Measurements from ENCODE around the gene AGRN. TPM values are rescaled to one million over a fixed set of nuclear protein-coding genes. Genes with fewer than 3 reads are reported as not detected.

Gene AGRN
- polyA plus RNA-seq, 3 donors = 178 to 219 (median 182) TPM

- no peak for DNase-seq (ENCODE audit: low read depth in 3 of 3, low spot score in 2 of 3)
These were observed 14.0 kb downstream of the AGRN start for GRCh38 chr1:1033731-1034438.

DNA sequence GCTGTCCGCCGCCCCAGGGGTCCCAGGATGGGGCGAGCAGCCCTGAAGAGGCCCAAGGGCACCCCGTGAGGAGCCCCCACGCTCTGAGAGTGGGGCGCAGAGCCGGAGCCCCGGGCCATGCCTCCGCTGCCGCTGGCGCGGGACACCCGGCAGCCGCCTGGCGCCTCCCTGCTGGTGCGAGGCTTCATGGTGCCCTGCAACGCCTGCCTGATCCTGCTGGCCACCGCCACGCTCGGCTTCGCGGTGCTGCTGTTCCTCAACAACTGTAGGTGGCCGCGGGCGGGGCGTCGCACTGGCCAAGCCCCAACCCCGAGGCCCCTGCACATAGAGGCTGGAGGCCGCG is 14.5 kb downstream of the AGRN start:
- DNase-seq (ENCODE audit: low read depth in 3 of 3, low spot score in 2 of 3) = no peak

DNA sequence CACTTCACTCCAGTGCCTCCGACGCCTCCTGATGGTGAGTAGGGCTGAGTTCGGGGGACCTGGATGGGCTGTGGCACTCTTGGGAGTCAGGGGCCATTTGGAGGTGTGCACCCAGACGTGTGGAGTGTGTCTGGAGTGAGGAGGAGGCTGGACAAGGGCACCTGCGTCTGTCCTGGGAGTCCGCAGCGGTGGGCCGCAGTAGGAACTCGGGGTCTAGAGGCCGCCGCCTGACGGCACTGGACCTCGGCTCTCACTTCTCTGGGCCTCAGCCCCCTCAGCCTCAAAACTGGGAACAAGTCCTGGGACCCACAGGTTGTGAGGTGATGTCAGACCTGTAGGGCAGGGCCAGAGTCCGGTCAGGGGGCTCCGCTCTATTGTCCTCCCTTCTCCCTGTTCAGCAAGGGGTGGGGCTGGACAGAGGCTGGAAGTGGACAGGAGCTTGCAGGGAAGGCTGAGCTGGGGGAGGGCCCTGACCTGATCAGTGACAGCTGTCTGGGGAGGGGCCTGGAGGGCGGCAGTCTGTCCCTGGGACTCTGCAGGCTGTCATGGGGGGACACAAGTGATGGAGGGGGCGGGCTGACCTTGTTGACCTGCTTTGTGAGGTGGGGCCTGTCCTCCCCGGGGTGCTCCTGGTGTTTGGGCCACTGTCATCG is 15.5 kb downstream of the AGRN start:
- DNase-seq (ENCODE audit: low read depth in 3 of 3, low spot score in 2 of 3) = no peak

GRCh38 chr1:1037366-1038327 is 17.7 kb downstream of the AGRN start:
- DNase-seq (ENCODE audit: low read depth in 3 of 3, low spot score in 2 of 3) = no peak

- DNase-seq (ENCODE audit: low read depth in 3 of 3, low spot score in 2 of 3) = no peak
These were observed 18.8 kb downstream of the AGRN start for GRCh38 chr1:1038694-1039093.

DNA sequence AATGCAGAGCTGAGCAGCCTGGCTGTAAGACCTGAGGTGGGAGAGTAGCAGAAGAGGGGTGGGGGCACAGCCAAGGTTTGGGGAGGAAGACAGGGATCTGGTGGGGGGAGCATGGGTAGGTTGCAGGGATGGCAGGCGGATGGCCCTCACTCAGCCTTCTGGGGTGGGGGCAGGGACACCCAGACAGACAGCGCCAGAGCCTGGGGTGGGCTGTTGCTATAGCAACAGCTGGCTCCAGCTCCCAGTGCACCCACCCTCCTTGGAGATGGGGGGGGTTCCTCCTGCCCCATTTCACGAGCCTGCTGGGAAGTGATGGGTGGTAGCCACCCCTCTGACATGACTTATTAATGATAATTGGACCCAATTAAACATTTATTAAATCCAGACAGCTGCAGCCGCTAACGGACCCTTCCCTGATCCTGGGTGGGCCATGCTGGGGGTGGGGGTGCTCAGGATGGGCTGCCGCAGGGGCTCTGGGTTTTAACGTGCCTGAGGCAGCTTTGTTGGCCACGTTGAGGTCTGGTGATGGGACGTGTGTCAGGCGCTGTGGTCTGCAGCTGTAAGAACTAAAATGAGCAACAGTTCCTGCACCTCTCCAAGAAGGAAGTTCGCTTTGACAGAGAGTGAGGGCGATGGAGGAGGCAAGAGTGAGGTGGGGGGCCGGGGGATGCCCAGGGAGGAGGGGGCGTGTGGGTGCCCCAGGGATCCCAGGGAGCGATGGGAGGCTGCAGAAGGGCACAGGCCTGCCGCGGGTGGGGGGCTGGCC is 19.4 kb downstream of the AGRN start:
- no peak for DNase-seq (ENCODE audit: low read depth in 3 of 3, low spot score in 2 of 3)

GRCh38 chr1:1040004-1040991 is 20.4 kb downstream of the AGRN start:
- DNase-seq (ENCODE audit: low read depth in 3 of 3, low spot score in 2 of 3) = no peak

GRCh38 chr1:1041092-1041523 is 21.2 kb downstream of the AGRN start:
- no peak for DNase-seq (ENCODE audit: low read depth in 3 of 3, low spot score in 2 of 3)

- no peak for DNase-seq (ENCODE audit: low read depth in 3 of 3, low spot score in 2 of 3)
These were observed 22.0 kb downstream of the AGRN start for GRCh38 chr1:1041873-1042272.

DNA sequence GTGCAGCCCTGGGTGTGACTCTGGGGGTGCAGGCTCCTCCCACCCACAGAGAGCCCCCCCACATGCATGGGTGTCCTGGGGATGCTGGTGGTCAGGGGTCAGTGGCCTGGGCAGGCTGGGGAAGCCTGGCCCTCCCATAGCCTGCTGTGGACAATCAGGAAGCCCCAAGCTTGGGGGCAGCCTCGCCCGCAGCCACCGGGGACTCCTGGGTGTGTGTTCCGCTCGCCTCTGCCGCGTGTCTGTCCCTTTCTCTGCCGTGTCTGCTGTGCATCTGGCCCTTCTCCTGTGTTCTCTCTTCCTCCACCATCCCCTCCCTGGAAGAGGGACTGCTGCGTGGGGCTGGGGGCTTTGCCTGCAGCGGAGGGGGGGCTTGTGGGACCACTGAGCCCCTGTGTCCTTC is 22.9 kb downstream of the AGRN start:
- DNase-seq (ENCODE audit: low read depth in 3 of 3, low spot score in 2 of 3) = no peak

GRCh38 chr1:1043411-1043810 is 23.5 kb downstream of the AGRN start:
- DNase-seq (ENCODE audit: low read depth in 3 of 3, low spot score in 2 of 3) = no peak

DNA sequence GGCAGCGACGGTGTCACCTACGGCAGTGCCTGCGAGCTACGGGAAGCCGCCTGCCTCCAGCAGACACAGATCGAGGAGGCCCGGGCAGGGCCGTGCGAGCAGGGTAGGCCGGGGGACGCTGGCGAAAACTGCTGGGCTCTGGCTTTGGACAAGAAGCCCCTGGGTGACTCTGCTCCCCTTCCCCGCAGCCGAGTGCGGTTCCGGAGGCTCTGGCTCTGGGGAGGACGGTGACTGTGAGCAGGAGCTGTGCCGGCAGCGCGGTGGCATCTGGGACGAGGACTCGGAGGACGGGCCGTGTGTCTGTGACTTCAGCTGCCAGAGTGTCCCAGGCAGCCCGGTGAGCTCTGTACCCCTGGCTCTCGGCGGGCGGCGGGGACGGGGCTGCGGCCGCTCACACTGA is 24.0 kb downstream of the AGRN start:
- DNase-seq (ENCODE audit: low read depth in 3 of 3, low spot score in 2 of 3) = no peak

DNA sequence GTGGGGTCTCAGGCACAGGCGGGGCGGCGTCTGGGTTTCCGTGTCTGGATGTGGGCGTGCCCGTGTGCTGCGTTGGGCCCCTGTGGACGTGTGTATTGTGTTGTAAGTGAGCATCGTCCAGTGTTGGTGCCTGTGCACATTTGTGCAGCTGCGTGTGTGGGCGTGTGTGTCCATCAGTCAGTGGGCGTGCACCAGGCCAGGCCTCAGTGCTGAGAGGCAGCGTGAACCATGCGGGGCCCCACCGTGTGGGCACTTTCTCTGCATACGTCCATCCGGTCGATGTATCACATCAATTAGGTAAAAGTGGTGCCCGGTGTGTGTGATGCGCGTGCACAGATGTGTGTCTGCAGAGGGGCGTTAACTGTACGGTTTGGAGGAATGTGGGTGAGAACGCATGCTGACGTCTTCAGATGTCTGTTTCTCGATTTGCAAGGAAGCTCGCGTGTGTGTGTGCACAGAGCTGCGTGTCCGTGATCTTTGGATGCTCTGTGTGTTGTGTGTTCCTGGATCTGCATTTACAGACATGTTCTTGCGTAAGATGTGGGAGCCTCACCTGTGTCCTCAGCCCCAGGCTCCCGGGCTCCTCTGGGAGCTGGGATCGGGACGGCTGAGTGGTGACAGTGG is 24.6 kb downstream of the AGRN start:
- no peak for DNase-seq (ENCODE audit: low read depth in 3 of 3, low spot score in 2 of 3)

GRCh38 chr1:1045129-1045528 is 25.2 kb downstream of the AGRN start:
- no peak for DNase-seq (ENCODE audit: low read depth in 3 of 3, low spot score in 2 of 3)

DNA sequence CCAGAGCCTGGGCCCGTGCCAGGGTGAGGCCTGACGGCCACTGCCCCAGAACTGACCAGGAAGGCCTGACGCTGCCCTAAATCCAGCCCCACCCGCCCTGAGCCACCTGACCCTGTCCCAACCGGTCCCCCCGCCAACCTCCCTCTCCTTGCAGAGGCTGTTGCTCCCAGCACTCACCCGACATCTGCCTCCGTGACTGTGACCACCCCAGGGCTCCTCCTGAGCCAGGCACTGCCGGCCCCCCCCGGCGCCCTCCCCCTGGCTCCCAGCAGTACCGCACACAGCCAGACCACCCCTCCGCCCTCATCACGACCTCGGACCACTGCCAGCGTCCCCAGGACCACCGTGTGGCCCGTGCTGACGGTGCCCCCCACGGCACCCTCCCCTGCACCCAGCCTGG is 26.3 kb downstream of the AGRN start:
- no peak for DNase-seq (ENCODE audit: low read depth in 3 of 3, low spot score in 2 of 3)

GRCh38 chr1:1046767-1047166 is 26.8 kb downstream of the AGRN start:
- DNase-seq (ENCODE audit: low read depth in 3 of 3, low spot score in 2 of 3) = no peak

- no peak for DNase-seq (ENCODE audit: low read depth in 3 of 3, low spot score in 2 of 3)
These were observed 27.5 kb downstream of the AGRN start for GRCh38 chr1:1047407-1047806.

DNA sequence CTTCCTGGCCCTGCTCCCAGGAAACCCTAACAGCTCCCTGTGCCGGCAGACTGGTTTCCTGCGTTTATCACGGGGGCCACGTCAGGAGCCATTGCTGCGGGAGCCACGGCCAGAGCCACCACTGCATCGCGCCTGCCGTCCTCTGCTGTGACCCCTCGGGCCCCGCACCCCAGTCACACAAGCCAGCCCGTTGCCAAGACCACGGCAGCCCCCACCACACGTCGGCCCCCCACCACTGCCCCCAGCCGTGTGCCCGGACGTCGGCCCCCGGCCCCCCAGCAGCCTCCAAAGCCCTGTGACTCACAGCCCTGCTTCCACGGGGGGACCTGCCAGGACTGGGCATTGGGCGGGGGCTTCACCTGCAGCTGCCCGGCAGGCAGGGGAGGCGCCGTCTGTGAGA is 28.0 kb downstream of the AGRN start:
- no peak for DNase-seq (ENCODE audit: low read depth in 3 of 3, low spot score in 2 of 3)

DNA sequence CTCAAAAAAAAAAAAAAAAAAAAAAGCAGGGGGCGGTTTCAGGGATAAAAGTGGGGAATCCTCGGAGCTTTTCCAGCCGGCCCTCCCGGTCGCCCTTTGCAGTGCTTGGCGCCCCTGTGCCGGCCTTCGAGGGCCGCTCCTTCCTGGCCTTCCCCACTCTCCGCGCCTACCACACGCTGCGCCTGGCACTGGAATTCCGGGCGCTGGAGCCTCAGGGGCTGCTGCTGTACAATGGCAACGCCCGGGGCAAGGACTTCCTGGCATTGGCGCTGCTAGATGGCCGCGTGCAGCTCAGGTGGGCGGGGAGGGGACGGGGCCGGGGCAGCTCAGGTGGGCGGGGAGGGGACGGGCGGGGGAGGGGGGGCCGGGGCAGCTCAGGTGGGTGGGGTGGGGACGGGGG is 28.8 kb downstream of the AGRN start:
- DNase-seq (ENCODE audit: low read depth in 3 of 3, low spot score in 2 of 3) = no peak

Data from right renal cortex interstitium (tissue), 3 donors.